DMS153 (cell line): ENCODE data around the gene NOC4L.
"Not testable (repeated sequence)": the region's sequence is repeated elsewhere in the genome, so short reads cannot be mapped to it uniquely, and the experiment has no call there.

Experiments
- DNase-seq: peaks from one replicate; lab custom pipeline; 2025; lab: John Stamatoyannopoulos, UW

The NOC4L gene

DNA sequence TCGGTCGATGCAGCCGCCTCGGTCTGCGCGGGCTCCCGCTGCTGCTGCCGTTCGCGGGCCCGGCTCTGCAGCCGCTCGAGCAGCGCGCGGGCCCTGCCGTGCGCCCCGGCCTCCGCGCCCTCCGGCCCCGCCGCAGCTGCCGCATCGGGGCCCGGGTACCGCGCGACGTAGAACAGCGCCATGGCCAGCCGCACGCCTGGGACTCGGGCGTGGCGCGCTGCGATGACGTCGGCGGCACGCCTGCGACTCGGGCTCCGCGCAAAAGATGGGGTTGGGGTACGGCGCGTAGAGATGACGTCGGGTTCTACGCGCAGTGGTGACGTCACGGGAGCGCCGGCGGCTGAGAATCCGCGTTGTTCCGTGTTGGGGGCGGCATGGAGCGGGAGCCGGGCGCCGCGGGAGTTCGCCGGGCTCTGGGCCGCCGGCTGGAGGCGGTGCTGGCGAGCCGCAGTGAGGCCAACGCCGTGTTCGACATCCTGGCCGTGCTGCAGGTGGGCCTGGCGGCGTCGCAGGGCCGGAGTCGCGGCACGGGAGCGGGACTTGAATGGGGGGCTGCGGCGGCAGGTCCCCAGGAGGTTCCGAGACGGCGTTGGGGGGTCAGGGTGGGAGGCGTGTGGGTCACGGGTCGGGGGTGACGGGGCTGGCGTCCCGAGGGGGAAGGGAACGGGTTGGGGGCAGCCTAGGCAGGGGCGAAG is at the start of gene NOC4L, which contains the start of gene DDX51:
NOC4L (plus strand) TSS at position 343 of the 695 bp plus-strand sequence; CDS start at position 375, 32 bp downstream.
DDX51 (minus strand) TSS at position 205 of the 695 bp plus-strand sequence; CDS start at position 182, 23 bp downstream.
- peak; percentile 85 for DNase-seq

DNA sequence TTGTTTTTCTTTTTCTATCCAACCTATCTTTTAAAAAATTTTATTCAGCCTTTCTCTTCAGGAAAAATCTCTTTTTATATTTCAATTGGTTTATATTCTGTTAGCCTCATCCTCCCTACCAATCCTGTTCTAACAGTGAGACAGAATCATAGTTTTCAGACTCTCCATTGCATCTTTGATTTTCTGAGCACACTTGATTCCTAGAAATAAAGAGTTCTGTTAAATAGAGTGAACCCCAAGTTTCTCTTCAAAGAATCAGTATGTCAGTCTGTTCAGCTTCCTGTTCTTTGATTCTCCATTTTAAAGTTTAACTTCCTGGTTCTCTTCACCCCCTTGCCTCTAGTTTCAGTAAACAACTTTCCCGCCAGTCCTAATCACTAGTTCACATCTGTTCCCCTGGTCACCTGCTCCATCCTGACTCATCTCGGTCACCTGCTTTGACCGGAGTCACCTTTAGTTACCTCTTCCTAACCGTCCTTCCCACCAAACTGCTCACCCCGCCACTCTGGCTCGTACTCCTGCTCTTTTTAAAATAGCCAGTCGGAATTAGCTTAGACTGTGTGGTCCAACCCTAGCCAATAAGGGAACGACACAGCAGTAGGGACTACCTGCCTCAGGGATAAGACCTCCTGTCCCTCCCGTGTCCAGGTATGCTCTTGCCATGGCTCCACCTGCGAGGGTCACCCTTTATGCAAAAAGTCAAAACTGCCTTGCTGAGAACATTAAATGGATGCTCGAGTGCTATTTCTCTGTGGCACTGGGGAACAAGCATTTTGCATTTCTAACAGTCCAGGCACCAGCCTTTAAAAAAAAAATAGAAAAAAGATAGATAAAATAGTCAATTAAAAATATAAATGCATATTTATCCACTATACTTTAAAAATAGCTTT is 48.5 kb upstream of the NOC4L start:
- DNase-seq = no peak

DNA sequence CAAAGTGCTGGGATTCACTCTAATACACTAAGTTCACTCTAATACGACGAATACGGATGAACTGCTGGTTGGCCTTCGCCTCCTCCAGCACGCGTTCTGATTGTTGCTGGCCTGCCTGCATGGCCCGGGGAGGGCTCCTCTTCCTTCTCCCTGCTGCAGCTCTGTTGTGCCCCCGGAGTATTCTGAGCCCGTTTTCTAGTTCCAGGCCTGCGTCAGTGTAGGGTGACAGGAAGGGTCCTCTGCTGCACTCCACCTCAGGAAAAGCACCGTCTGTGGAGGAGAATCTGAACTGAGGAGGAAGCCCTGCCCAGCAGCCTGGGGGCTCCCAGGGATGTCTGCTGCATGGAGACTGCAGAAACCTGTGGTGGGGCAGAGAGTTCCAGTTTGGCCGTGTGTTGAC is 44.5 kb upstream of the NOC4L start:
- DNase-seq = no peak

DNA sequence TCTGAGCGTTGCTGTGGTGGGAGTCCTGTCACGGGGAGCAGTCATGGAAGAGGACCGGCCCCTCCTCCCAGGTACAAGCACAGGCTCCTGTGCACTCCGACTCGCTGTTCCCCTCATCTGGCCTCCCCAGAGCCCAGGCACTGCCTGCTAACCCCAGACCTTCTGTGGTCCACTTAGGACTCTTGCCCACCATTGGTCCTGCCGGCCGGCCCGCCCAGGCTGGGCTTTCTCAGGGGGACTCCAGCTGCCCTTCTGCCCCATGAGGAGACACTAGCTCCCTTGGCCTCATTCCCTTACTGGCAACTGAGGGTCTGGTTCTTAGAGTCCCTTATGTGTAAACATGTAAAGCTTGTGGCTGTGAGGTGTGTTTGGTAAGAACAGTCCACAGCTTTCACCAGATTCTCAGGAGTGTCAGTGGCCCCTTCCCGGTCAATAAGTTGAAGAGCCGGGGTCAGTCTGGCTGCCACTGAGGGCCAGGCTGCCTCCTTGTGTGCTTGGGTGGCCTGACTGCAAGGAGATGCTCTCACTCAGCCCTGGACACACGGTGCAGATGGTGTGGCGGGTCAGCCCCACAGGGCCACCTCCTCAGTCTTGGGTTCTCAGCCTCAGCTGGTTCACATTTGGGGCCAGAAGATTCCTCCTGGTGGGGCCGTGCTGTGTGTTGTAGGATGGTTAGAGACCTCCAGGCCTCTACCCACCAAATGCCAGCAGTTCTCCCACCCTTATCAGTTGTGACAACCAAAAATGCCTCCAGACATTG is 43.8 kb upstream of the NOC4L start:
- no peak for DNase-seq

DNA sequence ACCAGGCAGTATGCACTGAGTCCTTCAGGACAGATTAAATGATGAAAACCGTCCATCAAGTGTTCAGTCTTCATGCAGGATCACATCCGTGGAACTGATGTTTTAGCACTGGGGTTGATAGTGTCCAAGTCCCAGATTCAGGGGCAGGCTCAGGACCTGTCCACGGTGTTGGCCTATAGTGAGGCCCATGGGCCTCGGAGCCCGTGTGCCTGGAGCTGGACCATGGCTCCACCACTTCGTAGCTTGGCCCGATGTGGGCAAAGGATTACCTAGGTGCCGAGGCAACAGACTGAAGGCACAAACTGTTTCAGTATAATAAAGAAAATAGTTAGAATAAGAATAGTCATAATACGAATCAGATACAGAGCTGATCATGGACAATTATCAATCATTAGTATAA is 42.0 kb upstream of the NOC4L start:
- no peak for DNase-seq

DNA sequence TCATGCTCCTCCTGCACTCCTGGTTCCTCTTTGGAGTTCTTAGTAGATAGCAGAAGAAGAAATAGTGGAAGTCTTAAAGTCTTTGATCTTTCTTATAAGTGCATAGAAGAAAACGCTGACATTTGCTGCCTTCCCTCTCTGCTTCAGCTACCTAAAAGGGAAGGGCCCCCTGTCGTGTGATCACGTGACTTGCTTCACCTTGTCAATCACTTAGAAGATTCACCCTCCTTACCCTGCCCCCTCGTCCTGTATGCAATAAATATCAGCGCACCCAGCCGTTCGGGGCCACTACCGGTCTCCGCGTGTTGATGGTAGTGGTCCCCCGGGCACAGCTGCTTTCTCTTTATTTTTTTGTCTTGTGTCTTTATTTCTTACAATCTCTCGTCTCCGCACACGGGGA is 41.2 kb upstream of the NOC4L start:
- DNase-seq = not testable (repeated sequence)

DNA sequence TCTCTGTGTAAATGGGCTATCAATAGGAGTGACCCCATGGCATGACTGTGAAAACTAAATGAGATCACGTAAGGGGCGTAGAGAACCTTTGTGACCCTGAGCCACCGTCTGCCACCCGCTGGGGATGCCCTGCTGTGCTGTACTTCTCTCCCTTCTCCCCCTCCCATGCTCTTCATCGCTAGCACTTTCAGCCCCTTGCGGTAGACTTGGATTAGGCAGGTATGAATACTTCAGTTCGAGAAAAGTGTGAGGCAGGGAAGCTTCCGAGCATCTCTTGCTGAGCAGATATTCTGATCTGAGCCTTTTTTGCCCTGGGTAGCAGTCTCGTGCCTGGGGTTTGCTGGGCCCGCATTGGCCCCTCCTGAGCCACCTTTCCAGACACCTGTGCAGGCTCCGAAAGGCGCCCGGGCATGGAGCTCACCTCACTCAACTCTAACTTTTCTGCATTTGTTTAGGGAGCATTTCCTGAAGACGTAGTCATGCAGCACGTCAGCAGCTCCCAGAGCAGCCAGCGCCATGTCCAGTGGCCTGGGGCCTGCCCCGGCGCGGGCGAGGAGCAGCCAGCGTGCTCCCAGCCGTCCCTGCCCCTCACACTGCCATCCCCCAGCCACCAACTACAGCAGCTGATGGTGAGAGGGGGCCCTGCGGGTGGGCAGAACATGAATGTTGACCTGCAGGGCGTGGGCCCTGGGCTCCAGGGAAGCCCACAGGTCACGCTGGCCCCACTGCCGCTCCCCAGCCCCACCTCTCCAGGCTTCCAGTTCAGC is 40.5 kb upstream of the NOC4L start:
- DNase-seq = no peak

DNA sequence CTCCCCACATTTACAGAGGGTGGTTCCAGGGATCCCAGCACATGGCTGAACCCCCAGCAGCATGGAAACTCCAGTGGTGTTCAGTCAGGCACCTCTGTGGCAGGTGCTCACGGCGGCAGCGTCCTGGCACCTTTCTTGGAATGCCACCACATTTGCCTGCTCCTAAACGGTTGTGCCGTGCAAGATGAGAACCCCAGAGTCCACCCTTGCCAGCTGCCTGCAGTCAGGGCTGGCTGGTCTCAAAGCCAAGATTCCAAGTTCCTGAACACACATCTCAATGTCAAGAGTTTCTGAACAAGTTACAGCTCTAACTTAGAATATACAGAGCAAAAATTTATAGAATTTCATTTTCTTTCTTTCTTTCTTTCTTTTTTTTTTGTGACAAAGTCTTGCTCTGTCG is 38.8 kb upstream of the NOC4L start:
- DNase-seq = no peak

DNA sequence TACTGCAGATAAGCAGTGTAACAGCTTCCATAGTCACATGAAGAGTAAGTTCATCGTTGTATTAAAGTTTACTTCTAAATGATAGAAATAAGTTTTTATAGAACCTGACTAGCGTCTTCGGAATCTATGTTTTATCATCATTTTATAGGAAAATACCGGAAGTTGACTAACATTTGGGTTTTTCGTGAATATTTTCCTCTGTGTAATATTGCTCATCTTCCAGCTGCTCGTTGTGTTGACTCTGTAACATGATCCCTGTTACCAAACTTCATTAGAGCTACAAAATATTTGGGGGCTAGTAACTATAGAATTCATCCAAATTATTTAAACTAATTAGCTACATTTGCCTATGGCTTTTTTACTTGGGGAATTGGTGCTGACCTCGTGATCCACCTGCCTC is 37.3 kb upstream of the NOC4L start:
- DNase-seq = no peak

DNA sequence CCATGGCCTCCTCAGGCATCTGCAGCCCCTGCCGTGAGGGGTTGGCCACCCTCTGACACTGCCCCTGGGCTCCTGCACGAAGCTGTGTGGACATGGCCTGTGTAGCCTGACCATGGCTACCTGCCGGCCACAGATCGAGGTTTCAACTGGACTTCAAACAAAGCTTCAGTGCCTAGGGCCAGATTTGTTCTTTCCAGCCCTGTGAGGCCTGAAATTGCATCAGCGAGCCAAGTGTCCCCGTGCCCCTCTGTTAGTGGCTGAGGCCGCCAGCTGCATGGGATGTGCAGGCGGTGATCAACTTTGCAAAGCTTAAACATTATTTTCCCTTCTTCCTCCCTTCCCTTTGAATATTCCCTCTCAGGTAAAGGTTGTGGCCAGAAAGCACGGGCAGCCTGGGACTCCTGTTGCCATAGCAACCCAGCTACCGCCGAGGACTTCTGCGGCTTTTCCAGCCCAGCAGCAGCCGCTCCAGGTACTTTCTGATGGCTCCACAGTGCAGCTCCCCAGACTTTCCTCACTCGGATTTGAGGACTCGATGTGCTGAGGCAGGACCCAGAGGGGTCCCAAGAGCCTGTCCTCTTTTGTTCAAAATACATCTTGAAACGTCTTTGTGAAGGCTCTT is 35.9 kb upstream of the NOC4L start:
- DNase-seq = no peak

DNA sequence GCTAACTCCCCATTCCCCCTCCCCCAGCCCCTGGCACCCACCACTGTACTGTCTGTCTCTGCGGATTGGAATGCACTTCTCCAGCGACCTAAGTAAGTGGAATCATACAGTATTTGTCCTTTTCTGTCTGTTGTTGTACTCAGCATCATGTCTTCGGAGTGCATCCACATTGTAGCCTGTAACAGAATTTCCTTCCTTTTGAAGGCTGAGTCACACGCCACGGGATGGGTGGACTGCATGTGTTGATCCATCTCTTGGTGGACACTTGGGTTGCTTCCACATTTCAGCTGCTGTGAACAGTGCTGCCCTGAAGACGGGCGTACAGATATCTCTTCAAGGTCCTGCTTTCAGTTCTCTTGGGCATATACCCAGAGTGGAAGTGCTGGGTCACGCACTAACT is 34.5 kb upstream of the NOC4L start:
- DNase-seq = no peak

DNA sequence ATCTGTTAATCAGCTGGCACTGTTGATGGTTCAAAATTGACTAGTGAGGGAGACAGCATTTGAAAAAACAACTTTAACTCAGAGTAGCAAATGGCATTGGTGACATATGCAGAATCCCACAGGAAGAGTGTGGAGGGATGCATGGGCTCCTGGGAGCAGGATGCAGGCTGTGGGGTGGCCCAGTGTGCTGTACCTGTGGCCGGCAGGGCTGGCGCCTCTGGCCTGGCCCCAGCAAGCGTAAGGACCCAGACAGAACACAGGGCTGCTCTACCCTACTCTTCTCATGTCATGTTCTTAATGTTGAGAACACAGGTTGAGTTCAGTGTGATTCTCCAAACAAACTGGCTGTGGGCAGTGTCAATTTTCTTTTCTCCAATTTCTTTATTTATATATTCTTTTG is 33.6 kb upstream of the NOC4L start:
- no peak for DNase-seq

DNA sequence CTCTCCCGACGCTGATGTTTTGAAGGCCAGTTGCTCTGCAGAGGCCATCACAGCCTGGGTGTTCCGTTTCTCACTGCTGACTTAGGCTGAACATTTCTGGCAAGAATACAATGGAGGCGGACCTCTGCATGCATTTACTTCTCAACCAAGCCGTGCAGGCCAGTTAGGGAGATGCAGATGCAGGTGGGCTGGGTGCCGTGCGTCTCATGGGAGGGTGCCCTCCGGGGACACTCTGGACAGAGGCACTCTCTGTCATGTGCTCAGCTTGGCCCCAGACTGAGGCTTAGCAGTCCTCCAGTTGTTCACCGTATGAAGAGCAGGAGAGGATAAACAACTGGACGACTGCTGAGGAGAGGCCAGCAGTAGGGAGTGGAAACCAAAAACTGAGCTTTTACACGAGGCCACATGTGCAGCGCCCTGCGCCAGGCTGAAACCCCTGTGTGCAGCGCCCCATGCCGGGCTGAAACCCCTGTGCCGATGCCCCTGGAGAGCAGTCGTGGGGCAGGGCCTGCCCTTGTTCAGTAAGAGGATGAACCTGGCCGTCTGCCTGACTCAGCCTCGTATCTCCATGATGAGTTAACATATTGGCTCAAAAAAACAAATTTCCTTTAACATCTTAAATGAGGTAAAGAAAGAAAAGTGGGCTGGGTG is 32.5 kb upstream of the NOC4L start:
- no peak for DNase-seq

DNA sequence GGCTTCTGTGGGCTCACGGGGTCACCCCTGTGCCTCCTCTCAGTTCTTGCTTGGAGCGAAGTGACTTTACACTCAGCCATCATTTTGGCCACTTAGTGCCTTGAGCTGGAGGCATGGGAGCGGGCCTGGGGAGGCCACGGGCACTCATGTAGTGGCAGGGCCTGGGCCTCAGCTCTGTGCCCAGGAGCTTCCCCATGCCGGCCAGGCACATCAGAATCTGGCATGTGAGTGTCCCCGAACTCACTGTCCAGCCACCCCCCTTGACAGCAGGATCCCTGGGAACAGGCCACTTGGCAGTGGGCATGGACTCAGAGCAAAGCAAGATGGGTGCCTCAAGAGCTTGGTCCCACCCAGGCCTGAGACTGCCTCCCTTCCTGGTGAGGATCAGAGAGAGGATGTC is 29.6 kb upstream of the NOC4L start:
- no peak for DNase-seq

DNA sequence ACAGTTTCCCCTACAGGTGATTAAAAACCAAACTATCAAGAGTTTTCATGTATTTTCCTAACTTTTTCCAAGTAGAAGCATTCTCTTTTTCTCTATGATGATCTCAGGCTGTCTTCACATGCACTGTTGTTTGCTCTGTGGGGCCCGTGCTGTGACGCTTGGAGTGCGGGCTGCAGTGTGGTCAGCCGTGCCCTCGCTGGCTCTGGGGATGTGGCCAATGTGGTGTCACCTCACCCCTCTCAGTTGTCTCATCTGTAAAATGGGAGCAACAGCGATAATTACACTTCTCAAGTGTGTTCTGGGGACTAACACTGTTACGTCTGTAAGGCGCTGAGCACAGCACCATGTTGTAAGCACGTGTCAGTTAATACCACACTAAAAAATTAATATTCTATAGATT is 28.8 kb upstream of the NOC4L start:
- no peak for DNase-seq

DNA sequence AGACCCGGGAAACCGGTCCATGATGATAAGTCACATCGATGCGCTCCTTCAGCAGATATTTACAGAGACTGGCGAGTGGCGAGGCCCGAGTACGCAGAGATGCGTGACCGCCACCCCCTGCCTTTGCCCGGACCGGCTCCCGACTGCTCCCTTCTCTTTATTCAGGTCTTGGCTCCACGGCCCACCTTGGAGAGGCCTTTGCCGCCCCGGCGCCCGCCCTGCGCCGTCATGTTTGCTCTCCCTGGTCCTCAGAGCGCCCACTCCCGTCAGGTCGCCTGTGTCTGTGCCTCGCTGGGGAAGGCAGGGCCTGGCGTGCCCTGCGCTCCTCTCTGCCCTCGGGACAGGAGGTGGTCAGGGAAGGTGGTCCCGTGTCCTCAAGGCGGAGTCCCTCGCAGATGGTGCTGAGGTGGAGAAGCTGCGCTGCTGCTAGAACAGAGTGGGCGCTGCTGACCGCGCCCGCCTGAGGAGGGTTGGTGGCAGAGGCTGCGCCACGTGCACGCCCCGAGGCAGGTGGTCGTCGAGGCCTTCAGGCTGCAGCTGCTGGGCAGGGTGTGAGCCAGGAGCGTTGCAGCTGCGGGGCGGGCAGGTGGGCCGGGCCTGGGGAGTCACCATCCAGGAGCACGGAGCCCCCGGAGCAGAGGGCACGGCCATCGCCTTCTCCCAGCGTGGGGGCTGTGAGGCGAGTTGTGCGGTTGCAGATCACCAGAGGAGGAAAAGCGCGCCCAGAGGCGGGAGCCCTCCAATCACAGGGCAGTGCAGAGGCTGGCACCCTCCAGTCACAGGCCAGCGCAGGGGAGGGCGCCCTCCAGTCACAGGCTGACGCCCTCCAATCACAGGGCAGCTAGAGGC is 27.3 kb upstream of the NOC4L start:
- DNase-seq = no peak

DNA sequence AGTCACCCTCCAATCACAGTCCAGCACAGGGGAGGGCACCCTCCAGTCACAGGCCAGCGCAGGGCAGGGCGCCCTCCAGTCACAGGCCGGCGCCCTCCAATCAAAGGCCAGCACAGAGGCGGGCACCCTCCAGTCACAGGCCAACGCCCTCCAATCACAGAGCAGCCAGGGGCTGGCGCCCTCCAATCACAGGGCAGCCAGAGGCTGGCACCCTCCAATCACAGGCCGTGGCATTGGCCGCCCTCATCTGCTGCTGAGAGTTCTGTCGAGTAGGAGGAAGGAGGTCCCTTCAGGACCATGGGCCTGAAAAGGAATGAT is 26.7 kb upstream of the NOC4L start:
- no peak for DNase-seq

DNA sequence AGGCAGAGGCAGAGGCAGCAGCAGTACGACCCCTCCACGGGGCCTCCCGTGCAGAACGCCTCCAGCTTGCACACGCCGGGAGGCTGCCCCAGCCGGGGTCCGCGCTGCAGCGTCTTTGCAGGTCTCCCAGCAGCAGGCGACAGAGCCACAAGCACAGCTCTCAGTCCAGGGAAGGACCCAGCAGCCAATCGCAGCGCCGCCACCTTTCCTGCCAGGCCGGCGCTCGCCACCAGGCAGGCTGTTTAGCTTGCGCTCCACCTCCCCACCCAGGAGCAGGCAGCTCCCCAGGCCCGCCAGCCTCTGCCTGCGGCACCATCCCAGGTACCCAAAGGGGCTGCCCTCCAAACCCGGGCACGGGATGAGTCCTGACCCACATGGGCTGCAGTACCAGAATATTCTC is 25.4 kb upstream of the NOC4L start:
- DNase-seq = no peak

DNA sequence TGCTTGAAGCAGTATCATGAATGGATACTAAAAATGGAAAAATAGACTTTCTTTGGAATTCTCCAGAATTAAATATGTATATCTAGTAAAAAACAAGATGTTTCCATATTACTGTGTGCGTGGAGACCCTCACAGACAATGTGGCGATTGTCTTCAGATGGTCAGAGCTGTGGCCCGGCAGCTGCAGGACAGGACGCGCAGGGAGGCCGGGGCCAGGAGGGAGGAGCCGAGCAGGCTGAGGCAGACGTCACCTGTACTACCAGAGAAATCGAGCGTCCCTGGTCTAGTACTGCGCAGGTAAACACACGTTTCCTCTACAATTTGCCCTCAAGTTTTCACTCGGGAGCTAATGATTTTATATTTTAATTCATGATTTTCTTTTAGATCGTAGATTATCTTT is 23.0 kb upstream of the NOC4L start:
- no peak for DNase-seq
